Stimulated activated CD8-positive, alpha-beta memory T cell treated with anti-CD3 and anti-CD28 coated beads, Interleukin-2, amount 100 ng/mL, for 48 hours (primary cell): ENCODE results near the gene SLC24A4.
A peak's percentile ranks its signal among the peaks of the same experiment; 100 is the strongest.
"Not testable (repeated sequence)": the region's sequence is repeated elsewhere in the genome, so short reads cannot be mapped to it uniquely, and the experiment has no call there.

Source experiments
- DNase-seq, 2 donors: peaks; one replicate each; pipeline ENCODE4 v3.0.0-alpha.2; 2020; ENCODE audit warnings: low read depth in 2 of 2

SLC24A4 gene

GRCh38 chr14:92520102-92521057, 197.4 kb downstream of the SLC24A4 start:
- no peak for DNase-seq

- DNase-seq: no peak
These were observed 198.1 kb downstream of the SLC24A4 start for GRCh38 chr14:92521058-92521415.

GRCh38 chr14:92523752-92524151, 200.8 kb downstream of the SLC24A4 start:
- DNase-seq: no peak

- no peak for DNase-seq
These were observed 201.7 kb downstream of the SLC24A4 start for GRCh38 chr14:92524602-92525185.

GRCh38 chr14:92525322-92526095, 202.5 kb downstream of the SLC24A4 start:
- no peak for DNase-seq

- DNase-seq: no peak
These were observed 204.8 kb downstream of the SLC24A4 start for GRCh38 chr14:92527721-92528120.

GRCh38 chr14:92528486-92529100, 205.6 kb downstream of the SLC24A4 start:
- no peak for DNase-seq

- no peak for DNase-seq
These were observed 206.9 kb downstream of the SLC24A4 start for GRCh38 chr14:92529903-92530302.

GRCh38 chr14:92531106-92531873, 208.3 kb downstream of the SLC24A4 start:
- DNase-seq: peak; percentile 62 to 71

GRCh38 chr14:92532490-92533163, 209.7 kb downstream of the SLC24A4 start:
- DNase-seq: no peak

GRCh38 chr14:92534932-92535643, 212.1 kb downstream of the SLC24A4 start:
- DNase-seq: no peak

- DNase-seq: not testable (repeated sequence)
These were observed 213.3 kb downstream of the SLC24A4 start for GRCh38 chr14:92536231-92536630.

GRCh38 chr14:92538412-92538985, 215.5 kb downstream of the SLC24A4 start:
- no peak for DNase-seq

- no peak for DNase-seq
These were observed 216.5 kb downstream of the SLC24A4 start for GRCh38 chr14:92539419-92539818.

GRCh38 chr14:92539875-92540274, 216.9 kb downstream of the SLC24A4 start:
- no peak for DNase-seq

GRCh38 chr14:92540472-92541048, 217.6 kb downstream of the SLC24A4 start:
- DNase-seq: no peak

- no peak for DNase-seq
These were observed 220.0 kb downstream of the SLC24A4 start for GRCh38 chr14:92542766-92543554.

GRCh38 chr14:92544051-92544720, 221.2 kb downstream of the SLC24A4 start:
- no peak for DNase-seq
